HuH-7.5 (cell line): ENCODE measurements around the gene SEC23B.
A peak's percentile ranks its signal among the peaks of the same experiment; 100 is the strongest.
"Not testable (repeated sequence)": the region's sequence is repeated elsewhere in the genome, so short reads cannot be mapped to it uniquely, and the experiment has no call there.

Experiments
- DNase-seq: peaks from one replicate; pipeline ENCODE4 v3.0.0; 2011; ENCODE audit warnings: low spot score

The SEC23B gene

DNA sequence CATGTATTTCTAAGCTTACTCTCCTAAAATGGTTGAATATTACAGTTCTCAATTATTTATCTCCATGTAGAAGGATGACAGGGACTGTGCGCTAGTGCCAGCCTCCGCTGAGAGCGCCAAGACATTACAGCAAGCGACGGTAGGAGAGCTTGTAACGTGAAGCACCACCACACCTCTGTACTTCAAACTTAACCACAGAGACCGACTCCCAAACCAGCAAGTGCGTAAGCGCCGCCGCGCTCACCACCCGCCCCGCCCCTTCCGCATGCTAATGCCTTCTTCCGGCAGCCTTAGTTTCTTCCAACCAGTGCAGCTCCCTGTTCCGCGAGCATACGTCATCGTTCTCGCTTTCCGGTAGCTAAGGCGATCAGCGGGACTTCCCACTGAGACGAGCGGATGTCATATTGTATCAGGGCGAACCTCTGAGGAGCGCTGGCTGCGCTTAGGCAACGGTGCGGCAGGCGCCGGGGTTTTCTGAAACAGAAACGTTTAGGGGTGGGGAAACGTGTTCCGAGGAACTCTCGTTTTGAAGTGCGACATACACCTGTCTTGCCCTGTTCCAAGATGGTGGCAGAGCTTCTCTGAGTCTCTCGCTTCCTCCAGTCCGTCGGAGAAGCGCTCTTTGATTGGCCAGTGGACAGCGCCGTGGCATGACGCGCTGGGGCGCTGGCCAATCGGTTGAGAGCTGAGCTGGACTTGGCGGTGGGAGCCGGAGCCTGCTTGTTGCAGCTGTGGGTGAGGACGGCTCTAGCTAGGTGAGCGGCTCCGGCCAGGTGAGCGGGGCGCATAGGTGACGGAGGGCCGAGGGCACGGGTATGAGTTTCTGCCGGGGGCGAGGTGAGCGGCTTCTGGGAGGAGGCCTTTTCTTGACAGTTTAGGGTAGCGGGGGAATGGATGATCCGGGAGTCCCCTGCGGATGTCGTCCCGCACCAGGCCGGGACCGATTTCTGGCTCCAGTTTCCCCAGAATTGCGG lies at the start of gene SEC23B:
TSS of gene SEC23B (plus strand) at position 723 of the 974 bp plus-strand sequence. CDS start 2,896 bp downstream, outside the sequence.
- DNase-seq = peak; percentile 97

DNA sequence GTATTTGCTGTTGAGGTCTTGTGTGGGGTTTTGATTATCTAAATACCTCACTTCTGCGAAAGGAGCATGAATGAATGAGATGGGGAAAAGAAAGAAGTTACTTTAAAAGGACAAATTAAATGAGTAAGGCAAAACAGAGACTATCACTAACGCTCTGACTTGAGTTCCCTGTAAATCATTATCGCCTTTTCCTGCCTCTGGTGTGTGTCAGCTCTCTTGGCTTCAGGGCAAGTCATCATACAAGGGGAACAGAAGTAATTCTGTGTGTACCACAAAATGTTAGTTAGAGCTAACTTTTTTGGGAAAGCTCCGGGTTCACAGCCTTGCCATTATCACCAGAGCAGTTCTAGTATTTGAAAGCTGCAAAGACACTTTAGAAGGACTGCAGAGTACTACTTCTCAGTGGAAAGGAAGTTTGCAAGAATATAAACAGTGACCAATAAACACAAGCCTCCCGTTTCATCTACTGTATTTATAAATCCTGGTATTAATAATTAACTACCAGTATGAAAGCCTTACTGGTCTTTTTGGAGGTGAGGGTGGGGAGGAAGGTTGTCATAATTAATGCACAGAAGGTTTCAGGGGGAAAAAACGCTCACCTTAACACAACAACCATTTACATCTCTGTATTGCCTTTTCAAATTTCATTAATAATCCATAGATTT lies 42.1 kb upstream of the SEC23B start:
- DNase-seq = no peak

DNA sequence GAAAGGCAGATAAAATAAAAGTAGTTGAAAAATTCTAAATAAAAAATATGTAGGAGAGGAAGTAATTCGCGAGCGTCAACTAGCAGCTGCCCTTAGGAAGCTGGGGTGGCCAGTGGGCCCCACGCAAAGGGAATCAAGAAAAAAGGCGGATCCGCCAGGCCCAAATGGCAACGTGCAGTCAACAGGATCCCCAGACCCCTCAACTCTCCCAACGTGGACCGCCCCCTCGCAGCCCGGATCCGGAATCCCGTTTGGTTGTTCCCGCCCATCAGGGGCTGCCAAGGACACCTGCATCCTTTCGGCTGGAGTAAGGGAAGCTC lies 41.2 kb upstream of the SEC23B start:
- no peak for DNase-seq

- peak; percentile 98 for DNase-seq
These were observed 40.6 kb upstream of the SEC23B start, which contains the start of the genes DZANK1 and POLR3F for GRCh38 chr20:18466894-18467730. Gene DZANK1 (minus strand): TSS chr20:18467030. CDS start chr20:18465358, 1,672 bp downstream. Gene POLR3F (plus strand): TSS chr20:18467390. CDS start chr20:18467507, 117 bp downstream.

DNA sequence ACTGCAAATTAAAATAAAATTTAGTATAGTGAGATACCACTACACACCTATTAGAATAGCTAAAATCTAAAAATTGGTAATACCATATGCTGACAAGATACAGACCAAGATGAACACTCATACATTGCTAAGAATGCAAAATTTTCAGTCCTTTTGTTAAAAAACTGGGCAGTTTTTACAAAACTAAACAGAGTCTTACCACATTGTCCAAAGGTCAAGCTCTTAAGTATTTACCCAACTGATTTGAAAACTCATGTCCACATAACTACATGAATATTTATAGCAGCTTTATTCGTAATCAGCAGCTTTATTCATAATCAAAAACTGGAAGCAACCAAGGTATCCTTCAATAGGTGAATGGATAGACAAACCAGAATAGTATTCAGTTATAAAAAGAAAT lies 30.5 kb upstream of the SEC23B start:
- DNase-seq = no peak

- DNase-seq = no peak
These were observed 29.9 kb upstream of the SEC23B start for GRCh38 chr20:18477821-18478220.

- no peak for DNase-seq
These were observed 26.1 kb upstream of the SEC23B start for GRCh38 chr20:18481596-18481995.

DNA sequence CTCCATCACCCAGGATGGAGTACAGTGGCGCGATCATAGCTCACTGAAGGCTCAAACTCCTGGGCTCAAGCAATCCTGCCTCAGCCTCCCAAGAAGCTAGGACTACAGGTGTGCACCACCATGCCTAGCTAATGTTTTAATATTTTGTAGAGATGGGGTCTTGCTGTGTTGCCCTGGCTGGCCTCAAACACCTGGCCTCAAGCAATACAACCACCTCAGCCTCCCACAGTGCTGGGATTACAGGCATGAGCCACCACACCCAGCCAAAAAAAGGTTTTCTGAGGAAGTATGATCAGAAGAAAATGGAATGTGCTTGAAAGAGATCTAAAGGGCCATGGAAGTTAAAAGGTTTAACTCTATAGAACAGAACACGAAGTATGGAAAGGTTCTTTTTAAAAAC lies 19.4 kb upstream of the SEC23B start:
- no peak for DNase-seq

GRCh38 chr20:18496042-18496441 lies 11.7 kb upstream of the SEC23B start:
- DNase-seq = no peak

- peak; percentile 88 for DNase-seq
These were observed 10.8 kb upstream of the SEC23B start, which contains the start of gene RBBP9 for GRCh38 chr20:18496740-18497592. Gene RBBP9 (minus strand): TSS chr20:18497225. CDS start chr20:18497167, 58 bp downstream.

GRCh38 chr20:18497603-18498002 lies 10.1 kb upstream of the SEC23B start:
- no peak for DNase-seq

GRCh38 chr20:18501672-18502071 lies 6.1 kb upstream of the SEC23B start:
- DNase-seq = not testable (repeated sequence)

DNA sequence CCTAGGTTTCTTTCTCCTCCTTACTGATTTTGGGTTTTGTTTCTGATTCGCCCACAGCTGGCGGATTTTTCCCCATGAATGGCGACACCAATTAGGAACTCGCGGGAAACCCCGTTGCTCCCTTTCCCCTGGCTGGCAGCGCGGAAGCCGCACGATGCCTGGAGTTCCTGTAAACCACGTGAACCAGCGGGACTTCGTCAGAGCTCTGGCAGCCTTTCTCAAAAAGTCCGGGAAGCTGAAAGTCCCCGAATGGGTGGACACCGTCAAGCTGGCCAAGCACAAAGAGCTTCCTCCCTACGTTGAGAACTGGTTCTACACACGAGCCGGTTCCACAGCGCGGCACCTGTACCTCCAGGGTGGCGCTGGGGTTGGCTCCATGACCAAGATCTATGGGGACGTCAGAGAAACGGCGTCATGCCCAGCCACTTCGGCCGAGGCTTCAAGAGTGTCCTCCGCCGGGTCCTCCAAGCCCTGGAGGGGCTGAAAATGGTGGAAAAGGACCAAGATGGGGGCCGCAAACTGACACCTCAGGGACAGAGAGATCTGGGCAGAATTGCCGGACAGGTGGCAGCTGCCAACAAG lies 3.2 kb upstream of the SEC23B start:
- DNase-seq = no peak

DNA sequence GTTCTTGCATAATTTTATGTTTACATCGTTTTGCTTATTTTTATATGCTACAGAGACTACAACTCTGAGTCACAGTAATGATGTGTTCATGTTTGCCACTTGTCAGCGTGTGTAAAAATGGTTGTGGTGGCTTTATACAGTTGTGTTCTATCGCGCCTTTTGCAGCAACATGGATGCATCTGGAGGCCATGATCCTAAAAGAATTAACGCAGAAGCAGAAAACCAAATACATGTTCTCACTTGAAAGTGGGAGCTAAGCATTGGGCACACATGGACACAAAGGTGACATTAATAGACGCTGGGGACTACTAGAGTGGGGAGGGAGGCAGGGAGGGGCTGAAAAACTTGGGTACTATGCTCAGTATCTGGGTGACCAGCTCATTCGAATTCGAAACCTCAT lies 996 bp upstream of the SEC23B start:
- DNase-seq = no peak

DNA sequence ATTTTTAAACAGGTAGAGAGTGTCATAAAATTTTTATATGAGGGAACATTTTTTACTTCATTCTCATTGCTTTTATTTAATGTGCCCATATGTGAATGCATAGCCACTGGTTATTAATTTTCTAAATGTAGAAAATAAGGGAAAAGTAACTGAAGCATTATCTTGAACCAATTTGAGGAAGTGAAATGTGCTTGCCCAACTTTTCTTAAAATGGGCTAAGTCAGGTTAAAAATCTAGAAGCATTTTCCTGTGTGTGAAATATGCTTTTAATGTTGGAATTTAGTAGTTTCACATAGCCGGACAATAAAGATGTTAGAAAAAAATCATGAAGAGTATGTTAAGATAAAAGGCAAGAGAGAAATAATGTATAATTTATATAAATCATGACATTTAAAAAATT lies 3.8 kb downstream of the SEC23B start:
- no peak for DNase-seq

DNA sequence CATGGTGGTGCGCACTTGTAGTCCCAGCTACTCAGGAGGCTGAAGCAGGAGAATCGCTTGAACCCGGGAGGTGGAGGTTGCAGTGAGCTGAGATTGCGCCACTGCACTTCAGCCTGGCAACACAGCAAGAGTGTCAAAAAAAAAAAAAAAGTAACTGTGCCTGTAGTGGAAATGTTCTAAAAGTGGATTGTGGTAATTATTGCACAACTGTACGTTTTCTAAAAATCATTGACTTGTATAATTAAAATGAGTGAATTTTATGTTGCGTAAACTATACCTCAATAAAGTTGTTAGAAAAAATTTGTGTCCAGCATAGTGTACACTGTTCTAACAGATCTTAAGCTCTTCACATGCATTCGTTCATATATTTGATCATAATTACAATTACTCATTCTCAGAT lies 5.5 kb downstream of the SEC23B start:
- DNase-seq = no peak

DNA sequence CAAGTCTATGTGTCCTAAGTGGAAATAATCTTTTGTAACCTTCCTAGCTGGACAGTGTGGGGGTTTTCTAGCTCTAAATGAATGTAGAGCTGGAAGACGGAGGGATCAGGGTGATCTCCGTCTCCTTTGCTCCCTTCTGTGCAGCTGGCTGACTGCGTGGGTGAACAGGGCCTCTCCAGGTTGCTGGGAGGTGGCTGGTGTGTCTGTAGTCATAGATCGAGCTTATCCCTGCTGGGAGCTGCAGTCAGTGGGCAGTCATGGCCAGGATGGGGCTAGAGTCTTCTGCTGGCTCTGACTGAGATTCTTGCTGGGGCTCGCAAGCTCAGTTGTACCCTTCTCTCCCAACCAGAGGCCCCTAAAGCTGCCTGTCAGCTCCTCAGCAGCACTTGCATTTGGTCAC lies 6.4 kb downstream of the SEC23B start:
- DNase-seq = no peak

DNA sequence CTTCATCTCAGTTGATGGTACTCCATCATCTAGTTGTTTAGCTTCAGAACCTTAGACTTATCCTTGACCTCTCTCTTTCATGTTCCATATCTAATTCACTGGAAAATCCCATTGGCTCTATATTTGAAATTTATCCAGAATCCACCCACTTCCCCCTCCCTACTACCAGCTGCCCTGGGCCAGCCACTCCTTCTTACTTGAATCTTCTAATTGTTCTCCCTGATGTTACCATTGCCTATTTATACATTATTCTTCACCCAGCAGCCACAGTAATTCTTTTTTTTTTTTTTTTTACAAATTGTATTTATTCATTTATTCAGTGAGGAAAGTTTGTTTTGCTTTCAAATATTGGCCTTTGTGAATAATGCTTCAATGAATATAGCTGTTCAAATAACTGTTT lies 8.2 kb downstream of the SEC23B start:
- DNase-seq = no peak

- DNase-seq = not testable (repeated sequence)
These were observed 14.3 kb downstream of the SEC23B start for GRCh38 chr20:18522066-18522465.

GRCh38 chr20:18523066-18523465 lies 15.3 kb downstream of the SEC23B start:
- no peak for DNase-seq

GRCh38 chr20:18524646-18525045 lies 16.9 kb downstream of the SEC23B start:
- no peak for DNase-seq
